HepG2 (cell line): ENCODE measurements around the gene FOXRED2. TPM values are rescaled to one million over a fixed set of nuclear protein-coding genes. Genes with fewer than 3 reads are reported as not detected.
A peak's percentile ranks its signal among the peaks of the same experiment; 100 is the strongest.
"Not testable (repeated sequence)": the region's sequence is repeated elsewhere in the genome, so short reads cannot be mapped to it uniquely, and the experiment has no call there.

Source experiments
- ATAC-seq: fragments of 200-7000 bp; cut with Tn5 transposase; 3 replicates; pipeline ENCODE4 v1.9.1; 2020; ENCODE audit warnings: mild to moderate bottlenecking, moderate library complexity
- BruUV-seq: library from RNA; stranded (reverse); fragments of 400-500 nt; replicated peaks from 2 replicates; lab custom pipeline; 2021; lab: Mats Ljungman, UMichigan
- CTCF ChIA-PET: fragments of 300-600 bp; formaldehyde crosslinking; extraction: SDS; loops from one replicate; lab custom pipeline; 2021; ENCODE audit warnings: low total read pairs, inconsistent platforms, low intra/inter-chr PET ratio; lab: Yijun Ruan, JAX
- POLR2A ChIA-PET: fragments of 350-600 bp; sonication (Branson Sonifier 250); formaldehyde crosslinking; loops from one replicate; lab custom pipeline; 2020; ENCODE audit warnings: antibody characterized with exemption, inconsistent platforms; lab: Yijun Ruan, JAX
- DNase-seq: peaks from one replicate; pipeline ENCODE4 v3.0.0-alpha.2; 2015; ENCODE audit warnings: low spot score
- FAIRE-seq: peaks from 3 replicates; lab custom pipeline; 2011; peaks lifted over from hg19 to GRCh38; lab: Jason Lieb, UNC
- H2AFZ ChIP-seq: one replicate; pipeline ENCODE4 v1.6.1; 2011; ENCODE audit warnings: low read length, inconsistent platforms
- H3K27ac ChIP-seq: fragments of 300-600 bp; 3 replicates; pipeline ENCODE4 v1.8.0; 2011; ENCODE audit warnings: mixed run types, mild to moderate bottlenecking, mixed read lengths, low read length, inconsistent platforms; ENCODE audit not compliant: insufficient read depth; ENCODE audit errors: extremely low read length
- H3K27me3 ChIP-seq, 2 experiments: fragments of 200-600 bp in 1 of 2; 2 replicates in 1 of 2; 3 replicates in 1 of 2; pipeline versions ENCODE4 v1.6.0 to v1.8.0; 2011; ENCODE audit warnings: low read length in 2 of 2, mild to moderate bottlenecking in 2 of 2, moderate library complexity in 2 of 2, inconsistent platforms in 1 of 2; ENCODE audit not compliant: insufficient read depth in 2 of 2, control insufficient read depth in 1 of 2
- H3K36me3 ChIP-seq, 2 experiments: fragments of 200-600 bp in 1 of 2; replicated peaks in 1 of 2; 2 replicates in 1 of 2; 3 replicates in 1 of 2; pipeline versions ENCODE4 v1.5.1 to v1.8.0; 2011; ENCODE audit warnings: low read length in 2 of 2, inconsistent platforms in 1 of 2; ENCODE audit not compliant: insufficient read depth in 2 of 2, control insufficient read depth in 1 of 2
- H3K4me1 ChIP-seq: 2 replicates; pipeline ENCODE4 v1.5.1; 2012; ENCODE audit warnings: low read length, inconsistent platforms; ENCODE audit not compliant: insufficient read depth
- H3K4me2 ChIP-seq: 2 replicates; pipeline ENCODE4 v1.6.0; 2011; ENCODE audit warnings: low read depth, low read length, inconsistent platforms
- H3K4me3 ChIP-seq, 3 experiments: fragments of 200-600 bp in 1 of 3; sonication (generic), shearing (Covaris generic) in 1 of 3; replicated peaks in 1 of 3; 2 replicates each; pipeline ENCODE4 v1.5.1; 2011 to 2016; ENCODE audit warnings: low read length in 3 of 3, inconsistent platforms in 2 of 3, low read depth in 2 of 3, mild to moderate bottlenecking in 2 of 3, control low read depth in 1 of 3, mixed read lengths in 1 of 3; ENCODE audit not compliant: insufficient read depth in 1 of 3
- H3K79me2 ChIP-seq: one replicate; pipeline ENCODE4 v1.6.1; 2011; ENCODE audit warnings: low read length, inconsistent platforms; ENCODE audit not compliant: insufficient read depth
- H3K9ac ChIP-seq: 2 replicates; pipeline ENCODE4 v1.6.0; 2011; ENCODE audit warnings: mild to moderate bottlenecking, low read depth, low read length, inconsistent platforms; ENCODE audit not compliant: insufficient read depth
- H3K9me3 ChIP-seq: 2 replicates; pipeline ENCODE4 v1.5.1; 2012; ENCODE audit warnings: mild to moderate bottlenecking, low read length
- H4K20me1 ChIP-seq: 2 replicates; pipeline ENCODE4 v1.6.0; 2011; ENCODE audit warnings: inconsistent platforms, mild to moderate bottlenecking, low read length, moderate library complexity; ENCODE audit not compliant: insufficient read depth
- TBP ChIP-seq: sonication (generic); formaldehyde crosslinking; IDR thresholded peaks from 2 replicates; pipeline ENCODE4 v1.5.0; 2020; ENCODE audit warnings: missing genetic modification reagents
- ZBTB4 ChIP-seq: sonication (generic); formaldehyde crosslinking; IDR thresholded peaks from 2 replicates; pipeline ENCODE4 v1.4.0; 2020; ENCODE audit warnings: missing genetic modification reagents, mild to moderate bottlenecking, borderline replicate concordance
- ZNF431 ChIP-seq: sonication (generic); formaldehyde crosslinking; IDR thresholded peaks from 2 replicates; pipeline ENCODE4 v1.9.0; 2022; ENCODE audit warnings: missing genetic modification reagents, low read depth, mild to moderate bottlenecking, borderline replicate concordance
- WGBS: methylation state at CpG from one replicate; pipeline ENCODE4 v1.1.6; 2017; ENCODE audit warnings: low lambda C conversion rate; 5-methylcytosine and 5-hydroxymethylcytosine counted together
- in situ Hi-C: cut with HindIII; loops from 2 replicates; pipeline ENCODE4 v1.10.0; 2017; ENCODE audit warnings: low pct_unique_long_range_greater_than_20kb; ENCODE audit not compliant: extremely low pct_ligation_motif_present
- intact Hi-C: fragments of 100-400 bp; cut with micrococcal nuclease; formaldehyde crosslinking; loops from one replicate; pipeline ENCODE4 v1.10.0; 2022; ENCODE audit not compliant: unreplicated experiment
- polyA plus RNA-seq, 8 experiments: library from polyadenylated mRNA; depleted of rRNA in 3 of 8; stranded (reverse) in 7 of 8; unstranded in 1 of 8; fragments of >200 nt; fragmentation: Illumina TruSeq in 4 of 8; extraction: Trizol in 4 of 8; gene quantifications; 2 replicates each; pipeline versions ENCODE4 v1.2.1 to v1.2.3, GENCODE V29; 2011 to 2016; ENCODE audit warnings: low read depth in 4 of 8, missing spikeins in 1 of 8, mixed read lengths in 1 of 8; ENCODE audit not compliant: insufficient read depth in 1 of 8
- total RNA-seq, 5 experiments: library from RNA; depleted of rRNA; stranded (reverse); fragments of >200 nt; fragmentation: Illumina TruSeq; extraction: Trizol; gene quantifications; 2 replicates each; pipeline ENCODE4 v1.2.3, GENCODE V29; 2016; ENCODE audit warnings: low read depth in 1 of 5

Gene FOXRED2
- total and polyA plus RNA-seq, 2 of the 13 experiments (the other 11 are each of a cell fraction or from before 2014, with no cell fraction given): 9.3 to 28.1 TPM

- TF ChIP-seq ZBTB4 (CRISPR knock-in tag) (no peak), TBP (CRISPR knock-in tag) (no peak)
These were observed 29.9 kb upstream of the FOXRED2 start (continued) for GRCh38 chr22:36536717-36537116.

GRCh38 chr22:36533320-36533719 lies 26.5 kb upstream of the FOXRED2 start:
- H3K9me3 ChIP-seq, H3K36me3 ChIP-seq, CTCF ChIA-PET, intact Hi-C loops, H3K9ac ChIP-seq, H2AFZ ChIP-seq, H3K4me3 ChIP-seq, ATAC-seq, H4K20me1 ChIP-seq, BruUV-seq, H3K79me2 ChIP-seq, POLR2A ChIA-PET, H3K4me2 ChIP-seq, in situ Hi-C loops, H3K27ac ChIP-seq, FAIRE-seq, DNase-seq: not testable (repeated sequence)
- TF ChIP-seq ZNF431 (CRISPR knock-in tag): peak; percentile 81; the same call in 1 of the 2 replicates
- Histone ChIP-seq H3K27me3 (peaks cover 2 to 23% of the 10 kb centered on the region in 2 experiments; a peak in 3 of 5 replicates), H3K4me1 (peaks cover 14% of the 10 kb centered on the region)
- 63% methylated on average over 4 of the region's 4 CpGs for WGBS
